HL-60/S4 treated with phorbol 12-myristate 13-acetate at 8.2 ng/mL for 4 days and 3 days (cell line): ENCODE results near the gene DLK1.

Source experiments
- in situ Hi-C: fragments of 300-500 bp; cut with MboI; formaldehyde crosslinking; loops from 2 replicates; pipeline ENCODE4 v1.15.0; 2022; ENCODE audit warnings: low sequenced_read_pairs

The DLK1 gene

GRCh38 chr14:100750762-100751699 lies 24.3 kb downstream of the DLK1 start:
- in situ Hi-C loops: no loop called here

GRCh38 chr14:100754020-100754419 lies 27.3 kb downstream of the DLK1 start:
- in situ Hi-C loops: no loop called here

- in situ Hi-C loops: no loop called here
Observed at GRCh38 chr14:100755649-100756048, 29.0 kb downstream of the DLK1 start.

- in situ Hi-C loops: no loop called here
Observed at GRCh38 chr14:100761481-100761880, 34.8 kb downstream of the DLK1 start.

- in situ Hi-C loops: no loop called here
Observed at GRCh38 chr14:100762089-100762515, 35.4 kb downstream of the DLK1 start.

- in situ Hi-C loops: no loop called here
Observed at GRCh38 chr14:100762901-100763300, 36.2 kb downstream of the DLK1 start.

- in situ Hi-C loops: no loop called here
Observed at GRCh38 chr14:100764471-100765115, 37.9 kb downstream of the DLK1 start.

- in situ Hi-C loops: no loop called here
Observed at GRCh38 chr14:100765296-100765695, 38.6 kb downstream of the DLK1 start.

- in situ Hi-C loops: no loop called here
Observed at GRCh38 chr14:100765991-100766390, 39.3 kb downstream of the DLK1 start.

- in situ Hi-C loops: no loop called here
Observed at GRCh38 chr14:100767003-100767787, 40.5 kb downstream of the DLK1 start.

- in situ Hi-C loops: no loop called here
Observed at GRCh38 chr14:100767788-100768536, 41.3 kb downstream of the DLK1 start.

- in situ Hi-C loops: no loop called here
Observed at GRCh38 chr14:100769035-100769939, 42.6 kb downstream of the DLK1 start.

GRCh38 chr14:100770046-100770445 lies 43.4 kb downstream of the DLK1 start:
- in situ Hi-C loops: no loop called here

- in situ Hi-C loops: no loop called here
Observed at GRCh38 chr14:100770605-100771120, 44.0 kb downstream of the DLK1 start.

- in situ Hi-C loops: no loop called here
Observed at GRCh38 chr14:100771121-100771800, 44.6 kb downstream of the DLK1 start.

- in situ Hi-C loops: no loop called here
Observed at GRCh38 chr14:100772607-100773165, 46.0 kb downstream of the DLK1 start.

- in situ Hi-C loops: no loop called here
Observed at GRCh38 chr14:100773331-100774163, 46.9 kb downstream of the DLK1 start.

- in situ Hi-C loops: no loop called here
Observed at GRCh38 chr14:100774164-100774537, 47.5 kb downstream of the DLK1 start.
